Measurements from ENCODE around the gene RAPH1.

Gene RAPH1, protein sequence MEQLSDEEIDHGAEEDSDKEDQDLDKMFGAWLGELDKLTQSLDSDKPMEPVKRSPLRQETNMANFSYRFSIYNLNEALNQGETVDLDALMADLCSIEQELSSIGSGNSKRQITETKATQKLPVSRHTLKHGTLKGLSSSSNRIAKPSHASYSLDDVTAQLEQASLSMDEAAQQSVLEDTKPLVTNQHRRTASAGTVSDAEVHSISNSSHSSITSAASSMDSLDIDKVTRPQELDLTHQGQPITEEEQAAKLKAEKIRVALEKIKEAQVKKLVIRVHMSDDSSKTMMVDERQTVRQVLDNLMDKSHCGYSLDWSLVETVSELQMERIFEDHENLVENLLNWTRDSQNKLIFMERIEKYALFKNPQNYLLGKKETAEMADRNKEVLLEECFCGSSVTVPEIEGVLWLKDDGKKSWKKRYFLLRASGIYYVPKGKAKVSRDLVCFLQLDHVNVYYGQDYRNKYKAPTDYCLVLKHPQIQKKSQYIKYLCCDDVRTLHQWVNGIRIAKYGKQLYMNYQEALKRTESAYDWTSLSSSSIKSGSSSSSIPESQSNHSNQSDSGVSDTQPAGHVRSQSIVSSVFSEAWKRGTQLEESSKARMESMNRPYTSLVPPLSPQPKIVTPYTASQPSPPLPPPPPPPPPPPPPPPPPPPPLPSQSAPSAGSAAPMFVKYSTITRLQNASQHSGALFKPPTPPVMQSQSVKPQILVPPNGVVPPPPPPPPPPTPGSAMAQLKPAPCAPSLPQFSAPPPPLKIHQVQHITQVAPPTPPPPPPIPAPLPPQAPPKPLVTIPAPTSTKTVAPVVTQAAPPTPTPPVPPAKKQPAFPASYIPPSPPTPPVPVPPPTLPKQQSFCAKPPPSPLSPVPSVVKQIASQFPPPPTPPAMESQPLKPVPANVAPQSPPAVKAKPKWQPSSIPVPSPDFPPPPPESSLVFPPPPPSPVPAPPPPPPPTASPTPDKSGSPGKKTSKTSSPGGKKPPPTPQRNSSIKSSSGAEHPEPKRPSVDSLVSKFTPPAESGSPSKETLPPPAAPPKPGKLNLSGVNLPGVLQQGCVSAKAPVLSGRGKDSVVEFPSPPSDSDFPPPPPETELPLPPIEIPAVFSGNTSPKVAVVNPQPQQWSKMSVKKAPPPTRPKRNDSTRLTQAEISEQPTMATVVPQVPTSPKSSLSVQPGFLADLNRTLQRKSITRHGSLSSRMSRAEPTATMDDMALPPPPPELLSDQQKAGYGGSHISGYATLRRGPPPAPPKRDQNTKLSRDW

DNA sequence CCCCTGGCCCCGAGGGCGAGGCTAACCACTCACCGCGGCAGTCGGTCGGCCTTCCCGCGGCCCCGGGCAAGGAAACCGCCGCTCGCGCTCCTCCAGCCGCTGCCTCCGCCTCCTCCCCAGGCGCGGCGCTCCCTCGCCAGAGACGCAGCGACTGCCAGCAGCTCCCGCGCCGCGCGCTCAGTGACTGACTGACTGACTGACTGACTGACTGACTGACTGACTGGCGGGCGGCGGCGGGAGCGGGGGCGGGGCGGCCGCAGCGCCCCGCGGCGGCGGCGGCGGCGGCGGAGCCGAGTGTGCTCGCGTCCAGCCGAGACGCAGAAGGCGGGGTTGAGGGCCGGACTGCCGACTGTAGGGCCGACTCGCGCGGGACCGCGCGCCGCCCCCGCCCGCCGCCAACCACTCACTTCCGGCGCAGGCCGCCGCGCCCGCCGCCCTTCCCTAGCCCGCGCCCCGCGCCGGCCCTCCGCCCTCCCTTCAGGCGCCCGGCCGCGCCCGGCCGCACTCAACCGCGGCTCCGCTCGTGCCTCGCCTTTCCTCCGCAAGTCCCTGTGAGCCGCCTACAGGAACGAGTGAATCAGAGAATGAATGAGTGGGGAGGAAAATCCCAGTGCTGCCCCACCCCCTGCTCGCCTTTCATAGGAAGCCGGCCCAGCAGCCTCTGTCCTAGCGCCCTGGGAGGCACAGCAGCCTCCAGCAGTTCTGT lies at the start of gene RAPH1:
Gene RAPH1, minus strand, starts transcription at position 224 of the 706 bp plus-strand sequence. CDS start 39,948 bp downstream, outside the sequence.
- no peak for DNase-seq

GRCh38 chr2:203584784-203585183 lies 49.7 kb upstream of the RAPH1 start:
- DNase-seq: no peak

- no peak for DNase-seq
These were observed 48.6 kb upstream of the RAPH1 start for GRCh38 chr2:203583701-203584100.

- DNase-seq: no peak
These were observed 48.1 kb upstream of the RAPH1 start for GRCh38 chr2:203583084-203583695.

GRCh38 chr2:203582468-203582867 lies 47.4 kb upstream of the RAPH1 start:
- no peak for DNase-seq

DNA sequence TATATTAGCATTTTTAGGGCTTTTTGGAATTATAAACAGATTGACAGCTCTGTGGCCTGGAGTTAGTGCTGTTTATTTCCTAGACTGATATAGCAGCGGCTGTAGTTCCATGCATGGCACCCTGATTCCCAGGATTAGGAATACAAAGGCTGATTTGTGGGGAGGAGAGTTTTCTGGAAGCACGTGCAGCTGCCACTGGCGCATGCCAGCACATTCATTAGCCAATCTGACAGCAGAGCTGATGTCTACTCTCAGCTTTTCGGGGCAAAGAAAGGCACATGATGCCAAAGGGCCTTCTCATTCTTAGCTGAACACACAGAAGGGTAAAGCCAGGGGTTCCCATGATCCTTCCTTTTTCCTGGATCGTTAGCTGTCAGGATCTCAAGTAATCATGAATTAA lies 45.7 kb upstream of the RAPH1 start:
- DNase-seq: no peak

DNA sequence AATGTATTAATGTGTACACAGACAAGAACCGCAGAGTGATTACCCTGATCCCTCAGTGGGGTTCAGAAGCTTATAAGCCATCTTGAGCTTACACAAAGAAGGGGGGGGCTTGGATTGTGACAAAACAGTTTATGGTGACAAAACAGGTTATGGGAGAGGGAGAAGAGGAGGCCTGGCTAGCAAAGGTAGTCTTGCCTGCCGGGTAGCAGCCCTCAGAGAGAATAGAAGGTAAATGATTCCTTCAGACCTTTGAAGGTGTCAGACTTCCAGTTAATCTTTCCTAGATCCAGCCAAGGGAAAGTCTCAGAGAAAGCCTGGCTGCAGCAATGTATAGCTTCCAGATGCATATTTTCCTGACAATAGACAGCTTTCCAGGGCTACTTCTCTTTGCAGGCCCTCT lies 44.6 kb upstream of the RAPH1 start:
- no peak for DNase-seq

DNA sequence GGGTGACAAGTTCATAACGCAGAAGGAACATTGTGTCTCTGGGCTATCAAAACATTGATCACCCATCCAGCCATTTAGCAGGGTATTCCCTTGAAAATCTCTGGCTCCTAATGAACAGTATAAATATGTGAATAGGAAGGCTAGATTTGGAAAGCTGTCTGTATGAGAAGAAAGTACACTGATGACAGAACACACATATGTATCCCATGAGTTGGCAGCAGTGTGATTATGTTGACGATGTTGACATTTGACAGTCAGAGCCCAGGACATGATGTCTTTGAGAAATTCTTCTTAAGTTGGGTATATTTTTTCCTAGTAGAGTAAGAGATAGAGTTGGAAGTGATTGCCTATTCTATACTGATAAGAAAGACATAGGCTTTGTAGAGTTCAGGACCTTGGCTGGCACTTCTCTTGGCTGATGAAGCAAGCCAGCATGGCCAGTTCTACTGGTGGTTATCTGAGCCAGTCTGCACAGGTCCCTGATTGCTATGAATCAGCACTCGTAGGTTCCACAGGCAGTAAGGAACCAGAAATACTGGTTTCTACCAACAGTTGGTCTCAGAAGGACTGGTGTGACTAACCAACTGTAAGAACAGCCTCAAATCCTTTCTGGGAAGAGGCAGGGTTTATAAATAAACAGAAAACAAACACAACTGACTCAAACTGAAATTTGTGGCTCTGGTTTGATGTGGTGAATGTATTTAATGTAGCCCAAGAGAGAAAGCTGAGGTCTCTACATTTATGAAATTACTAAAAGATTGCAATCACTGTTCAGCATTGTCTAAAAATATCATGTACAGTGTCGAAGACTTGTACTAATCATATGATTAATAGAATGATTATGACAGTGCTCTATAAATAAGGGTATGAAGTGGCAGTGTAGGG lies 43.9 kb upstream of the RAPH1 start:
- no peak for DNase-seq

DNA sequence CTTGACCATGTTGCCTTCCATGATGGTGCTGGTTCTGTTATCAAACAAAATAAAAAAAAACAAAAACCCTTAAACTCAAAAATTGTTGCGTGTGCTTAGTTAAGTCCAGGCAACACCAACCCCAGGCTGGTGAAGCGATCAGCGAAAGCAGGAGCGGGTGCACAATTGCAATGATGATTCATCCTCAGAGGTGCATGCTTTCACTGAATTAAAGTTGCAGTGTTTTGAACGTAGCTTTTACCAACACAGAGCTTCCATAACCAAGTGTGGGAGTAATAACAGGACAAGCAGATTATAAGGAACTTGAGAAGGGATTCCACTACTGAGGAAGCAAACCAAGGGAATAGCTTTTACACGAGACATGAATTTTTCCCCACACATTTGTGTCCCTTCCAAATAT lies 39.7 kb upstream of the RAPH1 start:
- DNase-seq: no peak

- no peak for DNase-seq
These were observed 37.2 kb upstream of the RAPH1 start for GRCh38 chr2:203572316-203572715.

GRCh38 chr2:203569677-203570316 lies 34.7 kb upstream of the RAPH1 start:
- DNase-seq: no peak

GRCh38 chr2:203567691-203568090 lies 32.6 kb upstream of the RAPH1 start:
- DNase-seq: no peak

GRCh38 chr2:203566161-203566560 lies 31.1 kb upstream of the RAPH1 start:
- DNase-seq: no peak

- no peak for DNase-seq
These were observed 30.0 kb upstream of the RAPH1 start for GRCh38 chr2:203565076-203565475.

- no peak for DNase-seq
These were observed 27.2 kb upstream of the RAPH1 start for GRCh38 chr2:203562268-203562667.

DNA sequence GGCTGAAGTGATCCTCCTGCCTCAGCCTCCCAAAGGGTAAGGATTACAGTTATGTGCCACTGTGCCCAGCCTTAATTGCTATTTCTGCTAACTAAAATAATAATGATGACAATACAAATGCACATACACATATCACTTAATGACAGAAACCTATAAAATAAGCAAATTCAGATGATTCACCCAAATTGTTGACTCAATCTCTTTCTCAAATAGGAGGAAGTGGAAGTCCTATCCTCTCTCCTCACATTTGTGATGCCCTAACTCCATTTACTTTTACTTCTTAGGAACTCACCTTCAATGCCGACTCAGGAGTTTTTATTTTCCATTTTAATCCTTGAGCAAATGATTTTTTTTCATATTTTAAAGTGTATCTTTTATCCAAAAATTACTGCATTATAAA lies 24.5 kb upstream of the RAPH1 start:
- DNase-seq: no peak

DNA sequence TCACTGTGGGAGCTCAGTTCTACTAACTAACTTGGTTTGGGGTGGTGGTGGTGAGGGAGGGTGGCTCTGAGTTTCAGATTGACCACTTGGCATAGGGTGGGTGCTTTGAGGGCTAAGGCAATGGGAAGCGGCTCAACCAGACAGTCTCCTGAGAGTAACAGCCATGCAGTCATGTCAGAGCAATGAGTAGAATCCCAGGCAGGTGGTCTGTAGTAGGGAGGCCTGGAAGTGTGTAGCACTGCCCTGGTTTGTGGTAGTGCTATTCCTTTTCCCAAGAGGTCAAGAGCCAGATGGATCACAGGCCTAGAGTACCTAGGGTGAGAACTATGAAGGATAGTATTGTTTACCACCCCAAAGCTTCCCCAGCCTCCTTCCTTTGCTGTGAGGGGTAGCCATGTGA lies 18.7 kb upstream of the RAPH1 start:
- DNase-seq: no peak

- DNase-seq: no peak
These were observed 16.7 kb upstream of the RAPH1 start for GRCh38 chr2:203551778-203552177.

DNA sequence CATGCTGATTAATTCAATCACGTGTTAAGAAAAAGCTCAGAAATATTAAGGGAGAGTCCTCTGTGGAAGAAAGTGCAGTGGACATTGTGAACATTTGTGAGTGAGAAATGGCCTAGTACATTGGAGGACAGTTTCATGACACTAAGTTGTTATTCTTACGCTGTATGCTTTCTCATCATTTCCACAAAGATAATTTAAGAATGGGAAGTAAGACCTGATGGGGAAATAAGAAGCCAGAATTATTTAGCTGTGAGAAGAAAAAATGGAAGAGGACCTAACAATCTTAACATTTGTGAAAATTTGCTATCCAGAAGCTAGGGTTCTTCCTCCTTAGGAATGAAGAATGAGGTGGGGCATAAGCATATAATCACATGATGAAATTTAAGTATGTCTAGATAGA lies 15.2 kb upstream of the RAPH1 start:
- DNase-seq: no peak

- DNase-seq: no peak
These were observed 14.3 kb upstream of the RAPH1 start for GRCh38 chr2:203549406-203549805.

DNA sequence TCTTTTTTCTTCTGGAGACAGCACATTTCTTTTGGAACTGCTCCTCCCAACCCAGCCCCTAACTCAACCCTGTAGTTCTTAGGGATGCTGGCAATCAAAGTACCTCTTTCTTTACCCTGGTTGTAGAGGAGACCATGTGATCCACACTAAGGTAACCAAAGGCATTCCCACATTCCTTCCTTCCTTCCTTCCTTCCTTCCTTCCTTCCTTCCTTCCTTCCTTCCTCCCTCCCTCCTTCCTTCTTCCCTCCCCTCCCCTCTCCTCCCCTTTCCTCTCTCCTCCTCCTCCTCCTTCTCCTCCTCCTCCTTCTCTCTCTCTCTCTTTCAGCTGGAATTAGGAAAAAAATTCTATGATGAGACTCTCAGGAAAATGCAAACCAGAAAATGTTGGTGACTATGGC lies 13.8 kb upstream of the RAPH1 start:
- DNase-seq: no peak

Data from Kasumi-1 (cell line).